ENCODE results near the gene LMO3. TPM values are rescaled to one million over a fixed set of nuclear protein-coding genes. Genes with fewer than 3 reads are reported as not detected.

Gene LMO3
- total RNA-seq, 1 donor from 2014 or later, result 0.98 TPM

DNA sequence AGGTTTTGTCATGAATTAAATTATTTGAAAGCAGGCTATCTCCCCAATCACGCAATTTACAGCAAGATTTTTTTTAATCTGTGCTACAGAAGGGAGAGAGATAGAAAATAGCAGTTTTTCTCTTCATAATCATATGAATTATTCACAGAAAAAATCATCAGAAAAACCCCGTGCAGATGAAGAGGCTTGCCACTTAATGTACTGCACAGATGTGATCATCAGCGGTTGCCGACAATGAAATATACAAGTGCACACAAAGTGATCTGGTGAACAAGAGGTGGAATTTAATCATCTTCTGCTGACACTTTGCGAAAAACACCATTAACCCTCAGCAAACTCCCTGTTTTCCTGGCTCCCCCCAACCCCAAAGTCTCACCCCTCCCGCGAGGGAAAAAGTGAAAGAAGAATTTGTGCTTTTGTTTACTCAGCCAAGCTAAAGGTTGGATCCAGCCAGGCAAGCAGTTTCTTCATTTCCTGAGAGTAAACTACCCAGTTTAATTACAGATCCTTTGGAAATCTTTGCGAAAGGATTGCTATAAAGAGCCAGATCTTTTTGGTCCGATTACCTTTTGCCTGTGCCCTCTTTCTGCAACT, 3.1 kb upstream of the LMO3 start:
- Histone ChIP-seq H3K4me3 (ENCODE audit: insufficient read depth, low read depth, low read length) (peak overlapping the region; percentile 51), H3K4me1 (ENCODE audit: insufficient read depth, low read length) (peaks cover 5% of the 10 kb centered on the region), H3K27ac (ENCODE audit: low read depth, low read length) (no peak overlapping the region), H3K27me3 (ENCODE audit: insufficient read depth, low read length) (peaks cover 35% of the 10 kb centered on the region), H2AFZ (ENCODE audit: low read depth, low read length) (peak overlapping the region; percentile 51), H3K9me3 (ENCODE audit: insufficient read depth, low read depth, low read length) (no peaks in the 10 kb centered on the region), H4K20me1 (ENCODE audit: insufficient read depth, low read length) (no peaks in the 10 kb centered on the region), H3K79me2 (ENCODE audit: insufficient read depth, low read length) (no peaks in the 10 kb centered on the region), H3K4me2 (ENCODE audit: low read length) (peak overlapping the region; percentile 84), H3K9ac (ENCODE audit: low read length) (peak overlapping the region; percentile 47), H3K36me3 (ENCODE audit: insufficient read depth, low read length) (no peaks in the 10 kb centered on the region)
- Mint-ChIP-seq H3K27me3 (ENCODE audit: low read depth, unreplicated experiment) (peaks cover 32% of the 10 kb centered on the region), H3K4me1 (ENCODE audit: low read depth, unreplicated experiment) (peaks cover 17% of the 10 kb centered on the region), H3K9me3 (ENCODE audit: unreplicated experiment) (no peaks in the 10 kb centered on the region), H3K4me3 (ENCODE audit: unreplicated experiment) (no peak overlapping the region), H3K36me3 (ENCODE audit: low read depth, unreplicated experiment) (no peaks in the 10 kb centered on the region), H3K27ac (ENCODE audit: unreplicated experiment) (no peak overlapping the region)
- no peak for FAIRE-seq
- TF ChIP-seq, protein P1, sequence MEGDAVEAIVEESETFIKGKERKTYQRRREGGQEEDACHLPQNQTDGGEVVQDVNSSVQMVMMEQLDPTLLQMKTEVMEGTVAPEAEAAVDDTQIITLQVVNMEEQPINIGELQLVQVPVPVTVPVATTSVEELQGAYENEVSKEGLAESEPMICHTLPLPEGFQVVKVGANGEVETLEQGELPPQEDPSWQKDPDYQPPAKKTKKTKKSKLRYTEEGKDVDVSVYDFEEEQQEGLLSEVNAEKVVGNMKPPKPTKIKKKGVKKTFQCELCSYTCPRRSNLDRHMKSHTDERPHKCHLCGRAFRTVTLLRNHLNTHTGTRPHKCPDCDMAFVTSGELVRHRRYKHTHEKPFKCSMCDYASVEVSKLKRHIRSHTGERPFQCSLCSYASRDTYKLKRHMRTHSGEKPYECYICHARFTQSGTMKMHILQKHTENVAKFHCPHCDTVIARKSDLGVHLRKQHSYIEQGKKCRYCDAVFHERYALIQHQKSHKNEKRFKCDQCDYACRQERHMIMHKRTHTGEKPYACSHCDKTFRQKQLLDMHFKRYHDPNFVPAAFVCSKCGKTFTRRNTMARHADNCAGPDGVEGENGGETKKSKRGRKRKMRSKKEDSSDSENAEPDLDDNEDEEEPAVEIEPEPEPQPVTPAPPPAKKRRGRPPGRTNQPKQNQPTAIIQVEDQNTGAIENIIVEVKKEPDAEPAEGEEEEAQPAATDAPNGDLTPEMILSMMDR (IDR thresholded peaks at IDR 0.05; ENCODE audit: insufficient read depth, low read depth, low read length), result no peak
- TF ChIP-seq EZH2 (IDR thresholded peaks at IDR 0.05; ENCODE audit: insufficient read depth, low read length), result no peak
- no peak for DNase-seq (ENCODE audit: low read depth)

DNA sequence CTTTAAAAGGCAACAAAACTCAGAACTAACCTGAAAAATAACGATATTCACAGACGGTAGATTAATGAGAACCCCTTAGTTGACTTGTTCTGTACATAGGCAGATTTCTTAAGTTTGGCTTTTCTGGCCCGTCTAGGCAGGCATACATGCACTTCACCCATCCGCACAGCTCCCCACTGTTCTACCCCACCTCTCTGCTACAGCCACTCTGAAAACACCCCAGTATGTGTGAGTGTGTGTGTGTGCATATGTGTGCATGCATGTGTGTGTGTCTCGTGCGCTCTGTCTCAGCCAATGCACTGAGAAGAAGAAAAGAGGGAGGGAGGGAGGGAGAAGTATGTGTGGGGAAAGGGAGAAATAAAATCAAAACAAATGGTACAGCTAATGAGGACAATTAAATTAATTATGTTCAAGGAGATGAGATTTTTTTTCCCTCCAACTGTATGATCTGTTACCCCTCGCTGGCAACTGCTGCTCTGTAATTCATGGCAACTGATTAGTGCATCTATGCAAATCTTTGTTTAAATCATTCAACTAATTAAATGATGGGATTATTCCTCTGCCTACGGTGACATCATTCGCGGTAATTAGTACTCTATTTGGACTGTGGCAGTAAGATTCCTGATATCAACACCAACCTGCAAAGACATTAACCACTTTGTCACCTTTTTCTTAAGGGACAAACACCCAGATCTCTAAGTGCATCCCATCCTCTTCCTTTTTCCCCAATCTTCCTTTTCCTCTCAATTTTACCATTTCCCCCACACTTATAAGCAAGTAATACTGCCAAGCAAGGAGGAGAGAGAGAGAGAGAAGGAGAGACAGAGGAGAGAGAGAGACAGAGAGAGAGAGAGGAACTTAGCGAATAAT, 2.2 kb upstream of the LMO3 start:
- no peak overlapping the region for H3K27ac Mint-ChIP-seq (ENCODE audit: unreplicated experiment)
- H3K27ac ChIP-seq (ENCODE audit: low read depth, low read length), result no peak overlapping the region
- peaks cover 35% of the 10 kb centered on the region for H3K27me3 ChIP-seq (ENCODE audit: insufficient read depth, low read length)
- peak overlapping the region; percentile 84 for H3K4me2 ChIP-seq (ENCODE audit: low read length)
- H3K4me3 ChIP-seq (ENCODE audit: insufficient read depth, low read depth, low read length), result no peak overlapping the region
- peaks cover 17% of the 10 kb centered on the region for H3K4me1 Mint-ChIP-seq (ENCODE audit: low read depth, unreplicated experiment)
- H3K4me3 Mint-ChIP-seq (ENCODE audit: unreplicated experiment), result no peak overlapping the region
- no peak overlapping the region for H3K9ac ChIP-seq (ENCODE audit: low read length)
- H3K4me1 ChIP-seq (ENCODE audit: insufficient read depth, low read length), result peaks cover 5% of the 10 kb centered on the region
- no peak overlapping the region for H2AFZ ChIP-seq (ENCODE audit: low read depth, low read length)
- H3K36me3 Mint-ChIP-seq (ENCODE audit: low read depth, unreplicated experiment), result no peaks in the 10 kb centered on the region
- TF ChIP-seq, protein P1 (IDR thresholded peaks at IDR 0.05; ENCODE audit: insufficient read depth, low read depth, low read length), result no peak
- TF ChIP-seq EZH2 (IDR thresholded peaks at IDR 0.05; ENCODE audit: insufficient read depth, low read length), result no peak
- no peak for DNase-seq (ENCODE audit: low read depth)
- H3K9me3 ChIP-seq (ENCODE audit: insufficient read depth, low read depth, low read length), result no peaks in the 10 kb centered on the region
- FAIRE-seq, result no peak
- no peaks in the 10 kb centered on the region for H3K36me3 ChIP-seq (ENCODE audit: insufficient read depth, low read length)
- H3K9me3 Mint-ChIP-seq (ENCODE audit: unreplicated experiment), result no peaks in the 10 kb centered on the region
- no peaks in the 10 kb centered on the region for H4K20me1 ChIP-seq (ENCODE audit: insufficient read depth, low read length)
- no peaks in the 10 kb centered on the region for H3K79me2 ChIP-seq (ENCODE audit: insufficient read depth, low read length)
- peaks cover 36% of the 10 kb centered on the region for H3K27me3 Mint-ChIP-seq (ENCODE audit: low read depth, unreplicated experiment)

All from astrocyte (in vitro differentiated cells and primary cell).